Measurements from ENCODE around the gene S100A16.

The S100A16 gene

DNA sequence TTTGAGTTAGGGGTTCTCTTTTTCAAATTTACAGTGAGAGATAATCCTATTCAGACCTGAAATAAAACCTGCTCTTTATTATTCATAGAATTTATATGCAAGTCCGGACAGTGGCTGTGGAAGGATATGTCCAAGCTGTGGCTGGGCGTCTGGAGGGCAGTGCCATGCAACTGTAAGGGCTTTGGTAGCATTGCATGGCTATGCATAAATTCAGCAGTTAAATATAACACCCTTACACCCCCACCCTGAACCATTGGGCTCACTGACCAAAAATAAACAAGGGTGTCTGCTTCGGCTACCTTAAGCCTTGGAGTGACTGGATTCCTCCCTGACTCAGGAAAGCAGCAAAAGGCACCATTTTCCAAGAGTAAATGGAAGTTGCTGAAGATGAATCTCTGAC is 26.3 kb upstream of the S100A16 start:
- WGBS (ENCODE audit: insufficient coverage): 100% methylated on average over 2 of the region's 3 CpGs
- CTCF ChIA-PET: interaction anchor here (0.7 to 1.1 kb wide), 3 partner anchors 13 to 99 kb away, joined by 3 read pairs; partner anchors contain the start of gene S100A5
- no peak overlapping the region for H3K27ac ChIP-seq (ENCODE audit: insufficient read depth in 1 of 2, low read depth in 1 of 2, low read length in 2 of 2, poor library complexity in 1 of 2, severe bottlenecking in 2 of 2)

DNA sequence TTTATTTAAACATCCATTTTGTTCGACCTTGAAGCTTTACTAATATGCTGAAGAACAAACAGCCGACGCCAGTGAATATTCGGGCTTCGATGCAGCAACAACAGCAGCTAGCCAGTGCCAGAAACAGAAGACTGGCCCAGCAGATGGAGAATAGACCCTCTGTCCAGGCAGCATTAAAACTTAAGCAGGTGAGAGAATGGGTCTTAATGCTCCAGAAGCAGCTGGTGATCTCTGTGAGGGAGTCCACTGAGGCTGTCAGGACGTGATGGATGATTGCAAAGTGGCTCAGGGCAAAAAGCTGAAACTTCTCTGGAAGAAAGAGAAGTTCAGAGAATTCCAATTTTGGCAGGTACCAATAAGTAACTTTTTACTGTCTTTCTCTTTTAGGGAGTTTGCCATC is 25.3 kb upstream of the S100A16 start:
- peaks cover 28 to 73% (median 52%) of the 10 kb centered on the region in 4 experiments for H3K36me3 ChIP-seq (ENCODE audit: control insufficient read depth in 4 of 4, insufficient read depth in 4 of 4, low read length in 3 of 4)
- DNase-seq: no peak
- WGBS (ENCODE audit: insufficient coverage): 98% methylated on average over 5 of the region's 6 CpGs

More for the DNA sequence above, 26.3 kb upstream of the S100A16 start:
- Histone ChIP-seq H3K36me3 (ENCODE audit: control insufficient read depth in 4 of 4, insufficient read depth in 4 of 4, low read length in 3 of 4) (peaks cover 28 to 83% (median 61%) of the 10 kb centered on the region in 4 experiments), H3K4me1 (ENCODE audit: control extremely low read depth in 1 of 4, control insufficient read depth in 4 of 4, insufficient read depth in 4 of 4, low read length in 3 of 4) (peaks cover 0 to 13% (median 10%) of the 10 kb centered on the region in 4 experiments), H3K4me3 (ENCODE audit: control insufficient read depth in 1 of 7, extremely low read depth in 1 of 7, insufficient read depth in 4 of 7, low read depth in 2 of 7, low read length in 6 of 7) (no peak overlapping the region), H3K9me3 (ENCODE audit: control extremely low read depth in 1 of 5, control insufficient read depth in 4 of 5, insufficient read depth in 2 of 5, low read depth in 1 of 5, low read length in 4 of 5) (no peaks in the 10 kb centered on the region), H3K27me3 (replicated peaks in 2 of 5; ENCODE audit: control insufficient read depth in 4 of 5, insufficient read depth in 5 of 5, low read length in 4 of 5) (no peaks in the 10 kb centered on the region)
- DNase-seq: no peak
- POLR2A ChIA-PET: interaction anchor here (0.7 to 1.0 kb wide), 2 partner anchors 23 to 376 kb away, joined by 3 read pairs; no protein-coding TSS in a partner anchor

DNA sequence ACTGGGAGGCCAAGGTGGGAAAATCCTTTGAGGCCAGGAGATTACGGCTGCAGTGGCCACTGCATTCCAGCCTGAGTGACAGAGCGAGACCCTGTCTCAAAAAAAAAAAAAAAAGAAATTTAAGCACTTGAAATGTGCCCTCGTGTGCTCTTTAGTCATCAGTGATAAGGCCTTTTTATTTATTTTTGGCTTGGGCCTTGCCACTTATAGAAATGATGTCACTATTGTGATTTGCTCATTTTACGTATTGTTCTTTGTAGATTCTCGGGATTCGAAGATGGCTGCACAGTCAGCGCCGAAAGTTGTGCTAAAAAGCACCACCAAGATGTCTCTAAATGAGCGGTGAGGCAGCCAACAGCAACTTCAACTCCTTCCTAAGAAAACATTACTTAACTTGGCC is 23.4 kb upstream of the S100A16 start:
- H3K36me3 ChIP-seq (ENCODE audit: control insufficient read depth in 4 of 4, insufficient read depth in 4 of 4, low read length in 3 of 4): peaks cover 17 to 53% (median 36%) of the 10 kb centered on the region in 4 experiments
- 90% methylated on average over 8 of the region's 9 CpGs for WGBS (ENCODE audit: insufficient coverage)
- DNase-seq: no peak
- H3K9me3 ChIP-seq (ENCODE audit: control extremely low read depth in 1 of 5, control insufficient read depth in 4 of 5, insufficient read depth in 2 of 5, low read depth in 1 of 5, low read length in 4 of 5): no peaks in the 10 kb centered on the region
- ChIA-PET CTCF (no interaction called here), POLR2A (interaction anchor here (0.6 kb wide), 1 partner anchor 26 kb away, joined by 4 read pairs; no protein-coding TSS in a partner anchor)
- no peak overlapping the region for H3K27ac ChIP-seq (ENCODE audit: insufficient read depth in 1 of 2, low read depth in 1 of 2, low read length in 2 of 2, poor library complexity in 1 of 2, severe bottlenecking in 2 of 2)
- no peaks in the 10 kb centered on the region for H3K27me3 ChIP-seq (replicated peaks in 2 of 5; ENCODE audit: control insufficient read depth in 4 of 5, insufficient read depth in 5 of 5, low read length in 4 of 5)
- peaks cover 0 to 15% (median 11%) of the 10 kb centered on the region in 4 experiments for H3K4me1 ChIP-seq (ENCODE audit: control extremely low read depth in 1 of 4, control insufficient read depth in 4 of 4, insufficient read depth in 4 of 4, low read length in 3 of 4)
- no peak overlapping the region for H3K4me3 ChIP-seq (ENCODE audit: control insufficient read depth in 1 of 7, extremely low read depth in 1 of 7, insufficient read depth in 4 of 7, low read depth in 2 of 7, low read length in 6 of 7)

More for the DNA sequence above, 25.3 kb upstream of the S100A16 start:
- Histone ChIP-seq H3K27me3 (replicated peaks in 2 of 5; ENCODE audit: control insufficient read depth in 4 of 5, insufficient read depth in 5 of 5, low read length in 4 of 5) (no peaks in the 10 kb centered on the region), H3K9me3 (ENCODE audit: control extremely low read depth in 1 of 5, control insufficient read depth in 4 of 5, insufficient read depth in 2 of 5, low read depth in 1 of 5, low read length in 4 of 5) (no peaks in the 10 kb centered on the region), H3K4me3 (ENCODE audit: control insufficient read depth in 1 of 7, extremely low read depth in 1 of 7, insufficient read depth in 4 of 7, low read depth in 2 of 7, low read length in 6 of 7) (no peak overlapping the region), H3K4me1 (ENCODE audit: control extremely low read depth in 1 of 4, control insufficient read depth in 4 of 4, insufficient read depth in 4 of 4, low read length in 3 of 4) (peaks cover 0 to 14% (median 11%) of the 10 kb centered on the region in 4 experiments), H3K27ac (ENCODE audit: insufficient read depth in 1 of 2, low read depth in 1 of 2, low read length in 2 of 2, poor library complexity in 1 of 2, severe bottlenecking in 2 of 2) (no peak overlapping the region)
- ChIA-PET POLR2A (interaction anchor here (1.0 kb wide), 1 partner anchor 24 kb away, joined by 3 read pairs; no protein-coding TSS in a partner anchor), CTCF (interaction anchor here (1.0 to 1.7 kb wide), 3 partner anchors 10 to 66 kb away, joined by 4 to 6 read pairs (median 6); partner anchors contain the start of gene S100A13)

DNA sequence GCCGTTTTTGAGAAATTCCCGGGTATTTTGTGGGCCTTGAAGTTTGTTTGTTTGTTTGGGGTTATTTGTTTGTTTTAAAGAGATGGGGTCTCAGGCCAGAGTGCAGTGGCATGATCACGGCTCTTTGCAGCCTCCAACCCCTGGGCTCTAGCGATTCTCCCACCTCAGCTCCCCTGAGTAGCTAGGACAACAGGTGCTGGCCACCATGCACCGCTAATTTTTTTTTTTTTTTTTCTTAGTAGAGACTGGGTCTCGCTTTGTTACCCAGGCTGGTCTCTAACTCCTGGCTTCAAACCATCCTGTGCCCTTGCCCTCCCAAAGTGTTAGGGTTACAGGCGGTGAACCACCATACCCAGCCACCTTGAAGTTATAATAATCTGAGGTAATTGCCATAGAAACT is 22.9 kb upstream of the S100A16 start:
- H3K9me3 ChIP-seq (ENCODE audit: control extremely low read depth in 1 of 5, control insufficient read depth in 4 of 5, insufficient read depth in 2 of 5, low read depth in 1 of 5, low read length in 4 of 5): no peaks in the 10 kb centered on the region
- H3K36me3 ChIP-seq (ENCODE audit: control insufficient read depth in 4 of 4, insufficient read depth in 4 of 4, low read length in 3 of 4): peaks cover 17 to 49% (median 34%) of the 10 kb centered on the region in 4 experiments
- 100% methylated on average over 3 of the region's 7 CpGs for WGBS (ENCODE audit: insufficient coverage)
- DNase-seq: no peak
- peak overlapping the region in 1 of 7 experiments; percentile 4 for H3K4me3 ChIP-seq (ENCODE audit: control insufficient read depth in 1 of 7, extremely low read depth in 1 of 7, insufficient read depth in 4 of 7, low read depth in 2 of 7, low read length in 6 of 7)
- ChIA-PET CTCF (interaction anchor here (0.6 to 1.3 kb wide), 4 partner anchors 10 to 831 kb away, joined by 3 to 7 read pairs (median 3); no protein-coding TSS in a partner anchor), POLR2A (interaction anchor here (0.6 to 1.1 kb wide), 2 partner anchors 18 to 27 kb away, joined by 3 to 4 read pairs; no protein-coding TSS in a partner anchor)
- H3K4me1 ChIP-seq (ENCODE audit: control extremely low read depth in 1 of 4, control insufficient read depth in 4 of 4, insufficient read depth in 4 of 4, low read length in 3 of 4): peaks cover 0 to 15% (median 11%) of the 10 kb centered on the region in 4 experiments
- H3K27ac ChIP-seq (ENCODE audit: insufficient read depth in 1 of 2, low read depth in 1 of 2, low read length in 2 of 2, poor library complexity in 1 of 2, severe bottlenecking in 2 of 2): peak overlapping the region in 1 of 2 experiments; percentile 100
- H3K27me3 ChIP-seq (replicated peaks in 2 of 5; ENCODE audit: control insufficient read depth in 4 of 5, insufficient read depth in 5 of 5, low read length in 4 of 5): no peaks in the 10 kb centered on the region

DNA sequence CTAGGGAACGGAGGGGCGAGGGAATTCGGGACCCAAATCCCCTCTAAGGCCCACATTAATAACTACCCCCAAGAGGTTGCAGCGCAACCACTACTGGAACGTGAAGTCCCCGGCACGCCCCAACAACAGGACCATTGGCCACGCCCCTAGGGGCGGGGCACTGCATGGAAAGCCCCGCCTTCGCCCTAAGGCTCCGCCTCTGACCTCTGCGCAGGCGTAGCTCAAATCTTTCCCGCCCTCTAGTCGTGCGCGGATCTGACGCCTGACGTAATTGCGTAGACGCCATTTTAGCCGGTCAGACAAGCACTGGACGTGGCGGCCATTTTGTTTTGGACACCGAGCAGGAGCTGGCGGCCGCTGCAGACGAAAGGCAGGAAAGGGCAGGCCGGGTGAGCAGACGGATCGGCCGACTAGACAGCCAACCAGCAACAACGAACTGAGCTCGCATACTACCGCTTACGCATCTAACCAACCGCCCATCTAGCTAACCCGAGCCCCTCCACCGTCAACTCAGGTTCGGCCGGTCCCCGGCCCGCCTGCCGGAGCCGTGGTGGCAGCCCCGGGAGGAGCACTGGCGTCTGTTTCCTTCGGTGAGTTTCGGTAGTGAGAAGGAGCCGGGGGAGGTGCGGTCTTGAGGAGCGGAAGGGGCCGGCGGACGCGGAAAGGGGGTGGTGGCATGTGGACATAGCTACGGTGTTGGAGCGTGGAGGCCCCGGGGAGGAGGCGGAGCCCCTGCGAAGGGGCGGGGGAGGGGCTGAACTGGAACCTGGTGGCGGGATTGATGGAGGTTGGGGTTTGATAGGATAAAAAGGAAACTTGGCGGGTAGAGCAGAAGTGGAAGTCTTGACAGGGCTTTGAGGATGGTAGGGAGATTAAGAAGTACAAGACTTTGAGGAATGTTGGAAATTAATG is 21.1 kb upstream of the S100A16 start, which contains the start of gene CHTOP:
Gene CHTOP, plus strand, starts transcription at position 313 of the 912 bp plus-strand sequence. CDS start 2,523 bp downstream, outside the sequence.
- Histone ChIP-seq H3K4me3 (ENCODE audit: control insufficient read depth in 1 of 7, extremely low read depth in 1 of 7, insufficient read depth in 4 of 7, low read depth in 2 of 7, low read length in 6 of 7) (peak within 1 kb of the TSS; percentile 64 to 99 (median 90)), H3K36me3 (ENCODE audit: control insufficient read depth in 4 of 4, insufficient read depth in 4 of 4, low read length in 3 of 4) (peaks cover 15 to 31% (median 26%) of the 10 kb centered on the region in 4 experiments), H3K27me3 (replicated peaks in 2 of 5; ENCODE audit: control insufficient read depth in 4 of 5, insufficient read depth in 5 of 5, low read length in 4 of 5) (no peaks in the 10 kb centered on the region), H3K27ac (ENCODE audit: insufficient read depth in 1 of 2, low read depth in 1 of 2, low read length in 2 of 2, poor library complexity in 1 of 2, severe bottlenecking in 2 of 2) (peak within 1 kb of the TSS; percentile 100), H3K9me3 (ENCODE audit: control extremely low read depth in 1 of 5, control insufficient read depth in 4 of 5, insufficient read depth in 2 of 5, low read depth in 1 of 5, low read length in 4 of 5) (no peaks in the 10 kb centered on the region), H3K4me1 (ENCODE audit: control extremely low read depth in 1 of 4, control insufficient read depth in 4 of 4, insufficient read depth in 4 of 4, low read length in 3 of 4) (peaks cover 0 to 29% (median 11%) of the 10 kb centered on the region in 4 experiments)
- peak; percentile 98 to 99 (median 99) for DNase-seq
- POLR2A ChIA-PET: interaction anchor here (0.5 to 1.7 kb wide), 15 partner anchors 9 to 289 kb away, joined by 3 to 10 read pairs (median 4); partner anchors contain the start of genes GATAD2B, S100A6 and SNAPIN
- CTCF ChIA-PET: interaction anchor here (1.0 to 2.2 kb wide), 8 partner anchors 9 to 101 kb away, joined by 3 to 15 read pairs (median 4); no protein-coding TSS in a partner anchor
- WGBS (ENCODE audit: insufficient coverage): 2% methylated on average over 53 of the region's 65 CpGs

DNA sequence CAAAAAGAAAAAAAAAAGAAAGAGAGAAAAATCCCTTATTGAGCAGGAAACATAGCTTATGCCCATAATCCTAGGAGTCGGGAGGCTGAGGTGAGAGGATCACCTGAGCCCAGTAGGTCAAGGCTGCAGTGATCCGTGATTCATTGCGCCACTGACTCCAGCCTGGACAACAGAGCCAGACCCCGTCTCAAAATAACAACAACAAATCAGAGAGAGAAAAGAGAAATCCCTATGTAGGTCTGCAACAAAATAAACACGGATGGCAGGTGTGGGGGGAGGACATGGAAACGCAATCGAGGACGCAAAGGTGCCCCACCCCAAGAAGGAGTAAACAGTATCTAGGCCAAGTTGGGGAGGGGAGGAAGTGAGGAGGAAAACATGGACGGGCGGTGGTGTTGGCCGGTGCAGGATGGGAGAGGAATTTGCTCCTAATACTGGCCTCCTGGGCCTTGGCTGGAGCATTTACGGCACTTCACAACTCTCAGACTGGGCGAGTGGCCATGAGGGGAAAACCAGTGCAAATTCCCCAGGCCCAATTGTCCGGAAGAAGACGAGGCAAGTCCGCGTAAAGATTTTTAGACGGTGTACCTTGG is 20.3 kb upstream of the S100A16 start:
- CTCF ChIA-PET: interaction anchor here (1.0 to 2.2 kb wide), 7 partner anchors 9 to 100 kb away, joined by 3 to 15 read pairs (median 5); no protein-coding TSS in a partner anchor
- Histone ChIP-seq H3K4me1 (ENCODE audit: control extremely low read depth in 1 of 4, control insufficient read depth in 4 of 4, insufficient read depth in 4 of 4, low read length in 3 of 4) (peaks cover 0 to 36% (median 14%) of the 10 kb centered on the region in 4 experiments), H3K4me3 (ENCODE audit: control insufficient read depth in 1 of 7, extremely low read depth in 1 of 7, insufficient read depth in 4 of 7, low read depth in 2 of 7, low read length in 6 of 7) (peak overlapping the region in 5 of 7 experiments; percentile 33 to 99 (median 89))

More for the DNA sequence above, 20.3 kb upstream of the S100A16 start:
- Histone ChIP-seq H3K27ac (ENCODE audit: insufficient read depth in 1 of 2, low read depth in 1 of 2, low read length in 2 of 2, poor library complexity in 1 of 2, severe bottlenecking in 2 of 2) (peak overlapping the region in 1 of 2 experiments; percentile 100), H3K9me3 (ENCODE audit: control extremely low read depth in 1 of 5, control insufficient read depth in 4 of 5, insufficient read depth in 2 of 5, low read depth in 1 of 5, low read length in 4 of 5) (no peaks in the 10 kb centered on the region), H3K27me3 (replicated peaks in 2 of 5; ENCODE audit: control insufficient read depth in 4 of 5, insufficient read depth in 5 of 5, low read length in 4 of 5) (no peaks in the 10 kb centered on the region), H3K36me3 (ENCODE audit: control insufficient read depth in 4 of 4, insufficient read depth in 4 of 4, low read length in 3 of 4) (peaks cover 15 to 25% (median 20%) of the 10 kb centered on the region in 4 experiments)
- WGBS (ENCODE audit: insufficient coverage): 73% methylated on average over 17 of the region's 18 CpGs
- POLR2A ChIA-PET: interaction anchor here (0.7 to 1.7 kb wide), 9 partner anchors 10 to 290 kb away, joined by 3 to 10 read pairs (median 5); partner anchors contain the start of genes GATAD2B, S100A6 and SNAPIN
- DNase-seq: no peak

All from common myeloid progenitor, CD34-positive (primary cell).